Suprapubic skin (tissue), 4 donors: ENCODE measurements around the gene SPARC.

ENCODE experiments used
- CTCF ChIP-seq, 2 donors: fragments of 200-600 bp in 1 of 2; fragments of 450-650 bp in 1 of 2; sonication (generic) in 1 of 2; IDR thresholded peaks; one replicate each; pipeline ENCODE4 v1.5.1; 2016 to 2019; ENCODE audit warnings: antibody characterized with exemption in 2 of 2, mild to moderate bottlenecking in 1 of 2, moderate library complexity in 1 of 2
- EP300 ChIP-seq: sonication (generic); formaldehyde crosslinking; IDR thresholded peaks from one replicate; pipeline ENCODE4 v1.6.1; 2017; ENCODE audit warnings: antibody characterized with exemption
- POLR2A ChIP-seq, 2 donors: fragments of 450-650 bp; IDR thresholded peaks; one replicate each; pipeline ENCODE4 v1.6.1; 2017; ENCODE audit warnings: antibody characterized with exemption in 2 of 2, mild to moderate bottlenecking in 2 of 2, moderate library complexity in 2 of 2
- POLR2AphosphoS5 ChIP-seq, 3 donors: sonication (generic); formaldehyde crosslinking; IDR thresholded peaks; one replicate each; pipeline ENCODE4 v1.6.1; 2017; ENCODE audit warnings: antibody characterized with exemption in 3 of 3

GRCh38 chr5:151625285-151625684, 61.4 kb downstream of the SPARC start:
- TF ChIP-seq CTCF (IDR thresholded peaks at IDR 0.05) (no peak), EP300 (no peak), POLR2A (IDR thresholded peaks at IDR 0.05) (no peak), POLR2AphosphoS5 (IDR thresholded peaks at IDR 0.05) (no peak)
